Left ventricle myocardium inferior (tissue), 1 donor: Measurements from ENCODE around the gene BCL2L13. TPM values are rescaled to one million over a fixed set of nuclear protein-coding genes. Genes with fewer than 3 reads are reported as not detected.

Source experiments
- DNase-seq: peaks from one replicate; pipeline ENCODE4 v3.0.0-alpha.2; 2020
- H3K27ac ChIP-seq: fragments of 200-600 bp; replicated peaks from 2 replicates; pipeline ENCODE4 v1.8.0; 2021
- H3K27me3 ChIP-seq: fragments of 200-600 bp; 2 replicates; pipeline ENCODE4 v1.8.0; 2021; ENCODE audit warnings: low read depth
- H3K36me3 ChIP-seq: fragments of 200-600 bp; 2 replicates; pipeline ENCODE4 v1.8.0; 2021
- H3K4me1 ChIP-seq: fragments of 200-600 bp; 2 replicates; pipeline ENCODE4 v1.8.0; 2021
- H3K4me3 ChIP-seq: fragments of 200-600 bp; 2 replicates; pipeline ENCODE4 v1.8.0; 2021; ENCODE audit warnings: mild to moderate bottlenecking, moderate library complexity
- H3K9me3 ChIP-seq: fragments of 200-600 bp; replicated peaks from 2 replicates; pipeline ENCODE4 v1.8.0; 2021
- CTCF ChIP-seq: fragments of 200-600 bp; IDR thresholded peaks from 2 replicates; pipeline ENCODE4 v1.8.0; 2021; ENCODE audit warnings: antibody characterized with exemption, mild to moderate bottlenecking, borderline replicate concordance
- intact Hi-C: fragments of 100-400 bp; cut with micrococcal nuclease; formaldehyde crosslinking; loops from one replicate; pipeline ENCODE4 v1.11.0; 2022
- total RNA-seq: library from RNA; stranded (reverse); fragmentation: NEBNext Ultra II Directional; extraction: Animal tissue kit (Norgen Biotek cat#: 25700); gene quantifications from one replicate; pipeline ENCODE4 v1.2.1, GENCODE V29; 2021
- donor health status: DM: no; HTN: yes; CAD: no; lungs with severe emphysema.

BCL2L13 gene
- total RNA-seq, 1 donor from 2014 or later: 111 TPM

GRCh38 chr22:17607891-17608521 lies 30.6 kb upstream of the BCL2L13 start:
- intact Hi-C loops: no loop called here
- Histone ChIP-seq H3K9me3 (no peaks in the 10 kb centered on the region), H3K36me3 (peaks cover 35% of the 10 kb centered on the region), H3K4me3 (no peak overlapping the region), H3K4me1 (peaks cover 43% of the 10 kb centered on the region), H3K27me3 (no peaks in the 10 kb centered on the region), H3K27ac (peak overlapping the region; percentile 67)
- no peak for DNase-seq
- TF ChIP-seq CTCF: no peak

GRCh38 chr22:17612057-17612456 lies 26.5 kb upstream of the BCL2L13 start:
- Histone ChIP-seq H3K9me3 (no peaks in the 10 kb centered on the region), H3K36me3 (peaks cover 58% of the 10 kb centered on the region), H3K4me3 (no peak overlapping the region), H3K4me1 (peaks cover 28% of the 10 kb centered on the region), H3K27me3 (no peaks in the 10 kb centered on the region), H3K27ac (no peak overlapping the region)
- intact Hi-C loops: no loop called here
- DNase-seq: no peak
- TF ChIP-seq CTCF: no peak

- Histone ChIP-seq H3K36me3 (peaks cover 70% of the 10 kb centered on the region), H3K4me1 (peaks cover 16% of the 10 kb centered on the region), H3K4me3 (no peak overlapping the region), H3K27ac (no peak overlapping the region), H3K27me3 (no peaks in the 10 kb centered on the region), H3K9me3 (no peaks in the 10 kb centered on the region)
- no peak for TF ChIP-seq CTCF
- intact Hi-C loops: no loop called here
- no peak for DNase-seq
These were observed 25.3 kb upstream of the BCL2L13 start for GRCh38 chr22:17613280-17613679.

GRCh38 chr22:17627961-17628405 lies 10.6 kb upstream of the BCL2L13 start:
- intact Hi-C loops: no loop called here

GRCh38 chr22:17628406-17629172 lies 10.0 kb upstream of the BCL2L13 start, which contains the start of gene ATP6V1E1:
Gene ATP6V1E1, minus strand, starts transcription at chr22:17628749. Its CDS starts 114 bp downstream, at chr22:17628635.
- DNase-seq: peak; percentile 96
- no peaks in the 10 kb centered on the region for H3K9me3 ChIP-seq
- intact Hi-C loops: no loop called here
- no peak for TF ChIP-seq CTCF
- peak within 1 kb of the TSS; percentile 100 for H3K4me3 ChIP-seq
- H3K36me3 ChIP-seq: peaks cover 8% of the 10 kb centered on the region
- H3K27me3 ChIP-seq: no peaks in the 10 kb centered on the region
- H3K4me1 ChIP-seq: peaks cover 50% of the 10 kb centered on the region
- peak within 1 kb of the TSS; percentile 93 for H3K27ac ChIP-seq

More at GRCh38 chr22:17627961-17628405, 10.6 kb upstream of the BCL2L13 start:
- H3K27ac ChIP-seq: peak overlapping the region; percentile 93
- H3K4me1 ChIP-seq: peaks cover 50% of the 10 kb centered on the region
- H3K36me3 ChIP-seq: peaks cover 11% of the 10 kb centered on the region
- no peaks in the 10 kb centered on the region for H3K27me3 ChIP-seq
- no peak for DNase-seq
- TF ChIP-seq CTCF: no peak
- no peaks in the 10 kb centered on the region for H3K9me3 ChIP-seq
- H3K4me3 ChIP-seq: peak overlapping the region; percentile 100
